NOMO-1 treated with DMSO at 0.1 percent for 48 hours (cell line): Measurements from ENCODE around the gene FAM229B.
"Not testable (repeated sequence)": the region's sequence is repeated elsewhere in the genome, so short reads cannot be mapped to it uniquely, and the experiment has no call there.

ENCODE experiments used
- DNase-seq: peaks from one replicate; lab custom pipeline; 2025; ENCODE audit not compliant: unreplicated experiment; lab: John Stamatoyannopoulos, UW

FAM229B gene

GRCh38 chr6:112087136-112087911 lies at the start of gene FAM229B, which contains the start of gene TUBE1:
FAM229B (plus strand) TSS chr6:112087591; CDS start chr6:112099284, 11,693 bp downstream.
TUBE1 (minus strand) TSS chr6:112087482; CDS start chr6:112087434, 48 bp downstream.
- peak; percentile 95 for DNase-seq

GRCh38 chr6:112037783-112038216 lies 49.6 kb upstream of the FAM229B start:
- no peak for DNase-seq

- DNase-seq = no peak
Measured at GRCh38 chr6:112038268-112038667, 49.1 kb upstream of the FAM229B start.

GRCh38 chr6:112038756-112039430 lies 48.5 kb upstream of the FAM229B start:
- no peak for DNase-seq

GRCh38 chr6:112039431-112039770 lies 48.0 kb upstream of the FAM229B start:
- no peak for DNase-seq

- no peak for DNase-seq
Measured at GRCh38 chr6:112040956-112041355, 46.4 kb upstream of the FAM229B start.

- DNase-seq = no peak
Measured at GRCh38 chr6:112041535-112041934, 45.9 kb upstream of the FAM229B start.

- DNase-seq = peak; percentile 84
Measured at GRCh38 chr6:112043032-112044007, 44.1 kb upstream of the FAM229B start.

- DNase-seq = no peak
Measured at GRCh38 chr6:112044196-112044595, 43.2 kb upstream of the FAM229B start.

GRCh38 chr6:112044856-112045255 lies 42.5 kb upstream of the FAM229B start:
- no peak for DNase-seq

GRCh38 chr6:112047523-112047922 lies 39.9 kb upstream of the FAM229B start:
- DNase-seq = not testable (repeated sequence)

GRCh38 chr6:112049026-112049799 lies 38.2 kb upstream of the FAM229B start:
- no peak for DNase-seq

- no peak for DNase-seq
Measured at GRCh38 chr6:112049996-112050395, 37.4 kb upstream of the FAM229B start.

- no peak for DNase-seq
Measured at GRCh38 chr6:112050429-112050828, 37.0 kb upstream of the FAM229B start.

- not testable (repeated sequence) for DNase-seq
Measured at GRCh38 chr6:112051251-112051740, 36.1 kb upstream of the FAM229B start.

GRCh38 chr6:112054001-112054400 lies 33.4 kb upstream of the FAM229B start, which contains the start of gene CCN6:
CCN6 (plus strand) TSS chr6:112054104; CDS start chr6:112054358, 254 bp downstream.
- DNase-seq = no peak

- DNase-seq = no peak
Measured at GRCh38 chr6:112054555-112055190, 32.7 kb upstream of the FAM229B start.

GRCh38 chr6:112058243-112059032 lies 29.0 kb upstream of the FAM229B start:
- no peak for DNase-seq

GRCh38 chr6:112061605-112062004 lies 25.8 kb upstream of the FAM229B start:
- no peak for DNase-seq
